IMR-90 (cell line): Measurements from ENCODE around the gene HRH2. TPM values are rescaled to one million over a fixed set of nuclear protein-coding genes. Genes with fewer than 3 reads are reported as not detected.

Experiments
- ATAC-seq: fragments of 200-7000 bp; cut with Tn5 transposase; 2 replicates; pipeline ENCODE4 v1.9.1; 2020; ENCODE audit warnings: low read depth, mild to moderate bottlenecking, moderate library complexity
- BruUV-seq: library from RNA; stranded (reverse); fragments of 400-500 nt; replicated peaks from 2 replicates; lab custom pipeline; 2021; lab: Mats Ljungman, UMichigan
- CTCF ChIA-PET: fragments of 300-600 bp; formaldehyde crosslinking; extraction: SDS; loops from one replicate; lab custom pipeline; 2021; ENCODE audit warnings: antibody characterized with exemption; lab: Yijun Ruan, JAX
- POLR2A ChIA-PET: fragments of 300-600 bp; sonication (Branson Sonifier 250); formaldehyde crosslinking; loops from one replicate; lab custom pipeline; 2022; ENCODE audit warnings: antibody characterized with exemption; ENCODE audit not compliant: unreplicated experiment; lab: Charles Lee
- DNase-seq: peaks from one replicate; pipeline ENCODE4 v3.0.0; 2013
- H2AFZ ChIP-seq: replicated peaks from 2 replicates; pipeline ENCODE3; 2013; ENCODE audit warnings: low read length, mild to moderate bottlenecking; ENCODE audit not compliant: poor library complexity
- H2AK5ac ChIP-seq: 2 replicates; pipeline ENCODE4 v1.6.1; 2013; ENCODE audit warnings: low read depth, low read length, inconsistent platforms
- H2AK9ac ChIP-seq: replicated peaks from 2 replicates; pipeline ENCODE3; 2013; ENCODE audit warnings: mild to moderate bottlenecking, low read depth, low read length, moderate library complexity; ENCODE audit not compliant: poor library complexity
- H2BK120ac ChIP-seq: 2 replicates; pipeline ENCODE4 v1.6.1; 2013; ENCODE audit warnings: low read depth, low read length, inconsistent platforms
- H2BK15ac ChIP-seq: 3 replicates; pipeline ENCODE4 v1.6.1; 2013; ENCODE audit warnings: low read depth, low read length, inconsistent platforms
- H2BK20ac ChIP-seq: 2 replicates; pipeline ENCODE4 v1.6.1; 2013; ENCODE audit warnings: low read depth, mild to moderate bottlenecking, inconsistent platforms, low read length, moderate library complexity
- H2BK5ac ChIP-seq: 2 replicates; pipeline ENCODE4 v1.6.1; 2013; ENCODE audit warnings: mild to moderate bottlenecking, low read depth, low read length, inconsistent platforms; ENCODE audit not compliant: poor library complexity, severe bottlenecking
- H3K14ac ChIP-seq: replicated peaks from 2 replicates; pipeline ENCODE4 v1.6.1; 2013; ENCODE audit warnings: low read depth, low read length, inconsistent platforms
- H3K18ac ChIP-seq: 2 replicates; pipeline ENCODE4 v1.6.1; 2013; ENCODE audit warnings: low read depth, low read length, control low read depth
- H3K23ac ChIP-seq: 2 replicates; pipeline ENCODE4 v1.6.1; 2013; ENCODE audit warnings: low read depth, low read length, inconsistent platforms
- H3K27ac ChIP-seq: 2 replicates; pipeline ENCODE4 v1.5.1; 2013; ENCODE audit warnings: mild to moderate bottlenecking, control low read depth, low read length; ENCODE audit not compliant: insufficient read depth
- H3K27me3 ChIP-seq: 2 replicates; pipeline ENCODE4 v1.6.1; 2013; ENCODE audit warnings: low read length; ENCODE audit not compliant: control insufficient read depth, insufficient read depth
- H3K36me3 ChIP-seq: 2 replicates; pipeline ENCODE4 v1.6.1; 2013; ENCODE audit warnings: low read length, mixed read lengths; ENCODE audit not compliant: control insufficient read depth, insufficient read depth
- H3K4ac ChIP-seq: 2 replicates; pipeline ENCODE4 v1.6.1; 2013; ENCODE audit warnings: low read depth, low read length, inconsistent platforms
- H3K4me1 ChIP-seq: 2 replicates; pipeline ENCODE4 v1.6.1; 2013; ENCODE audit warnings: low read length, mixed read lengths; ENCODE audit not compliant: control insufficient read depth, insufficient read depth
- H3K4me2 ChIP-seq: 2 replicates; pipeline ENCODE4 v1.6.1; 2013; ENCODE audit warnings: low read depth, mild to moderate bottlenecking, control low read depth, low read length, moderate library complexity
- H3K4me3 ChIP-seq: 2 replicates; pipeline ENCODE4 v1.5.1; 2013; ENCODE audit warnings: low read depth, mild to moderate bottlenecking, control low read depth, low read length, moderate library complexity; ENCODE audit not compliant: insufficient read depth
- H3K56ac ChIP-seq: 2 replicates; pipeline ENCODE4 v1.6.1; 2013; ENCODE audit warnings: low read length, inconsistent platforms; ENCODE audit not compliant: insufficient read depth; ENCODE audit errors: extremely low read depth
- H3K79me1 ChIP-seq, 2 experiments: 2 replicates each; pipeline ENCODE4 v1.6.1; 2013; ENCODE audit warnings: low read length in 2 of 2, inconsistent platforms in 1 of 2, low read depth in 1 of 2
- H3K9ac ChIP-seq: 2 replicates; pipeline ENCODE4 v1.6.1; 2013; ENCODE audit warnings: low read depth, low read length, control low read depth
- H3K9me1 ChIP-seq: 2 replicates; pipeline ENCODE4 v1.6.1; 2013; ENCODE audit warnings: low read length, inconsistent platforms; ENCODE audit not compliant: insufficient read depth
- H3K9me3 ChIP-seq: 2 replicates; pipeline ENCODE4 v1.6.1; 2013; ENCODE audit warnings: low read length; ENCODE audit not compliant: control insufficient read depth, insufficient read depth
- H4K20me1 ChIP-seq: 2 replicates; pipeline ENCODE4 v1.6.1; 2013; ENCODE audit warnings: low read length, inconsistent platforms; ENCODE audit not compliant: insufficient read depth
- H4K5ac ChIP-seq: 2 replicates; pipeline ENCODE4 v1.6.1; 2013; ENCODE audit warnings: mild to moderate bottlenecking, low read depth, low read length, control low read depth
- H4K8ac ChIP-seq, 2 experiments: 2 replicates each; pipeline ENCODE4 v1.6.1; 2013; ENCODE audit warnings: low read depth in 2 of 2, low read length in 2 of 2, control low read depth in 1 of 2, inconsistent platforms in 1 of 2
- H4K91ac ChIP-seq: 2 replicates; pipeline ENCODE4 v1.6.1; 2013; ENCODE audit warnings: low read depth, low read length, inconsistent platforms; ENCODE audit not compliant: insufficient read depth
- BHLHE40 ChIP-seq: fragments of 150-350 bp; IDR thresholded peaks from 2 replicates; pipeline ENCODE4 v1.6.1; 2016; ENCODE audit warnings: mild to moderate bottlenecking, low read depth, low read length
- CTCF ChIP-seq: conservative IDR thresholded peaks from 2 replicates; pipeline ENCODE4 v1.5.1; 2012; ENCODE audit warnings: mild to moderate bottlenecking, low read depth, low read length, improper control_type of control experiment
- ELK1 ChIP-seq: fragments of 150-350 bp; IDR thresholded peaks from 2 replicates; pipeline ENCODE4 v1.6.1; 2016; ENCODE audit warnings: low read depth, mild to moderate bottlenecking, low read length, moderate library complexity, borderline replicate concordance
- FOS ChIP-seq: fragments of 150-350 bp; IDR thresholded peaks from 2 replicates; pipeline ENCODE4 v1.6.1; 2016; ENCODE audit warnings: low read depth, low read length
- MAFK ChIP-seq: IDR thresholded peaks from 2 replicates; pipeline ENCODE4 v1.6.1; 2012; ENCODE audit warnings: low read depth, low read length, improper control_type of control experiment
- NFE2L2 ChIP-seq: fragments of 150-350 bp; IDR thresholded peaks from 2 replicates; pipeline ENCODE4 v1.6.1; 2016; ENCODE audit warnings: low read depth, mild to moderate bottlenecking, low read length
- RAD21 ChIP-seq: IDR thresholded peaks from 2 replicates; pipeline ENCODE4 v1.6.1; 2012; ENCODE audit warnings: low read length, improper control_type of control experiment
- RCOR1 ChIP-seq: IDR thresholded peaks from 2 replicates; pipeline ENCODE4 v1.6.1; 2012; ENCODE audit warnings: mild to moderate bottlenecking, low read length, improper control_type of control experiment; ENCODE audit not compliant: insufficient replicate concordance
- RFX5 ChIP-seq: IDR thresholded peaks from 2 replicates; pipeline ENCODE4 v1.8.0; 2012; ENCODE audit warnings: low read depth, mild to moderate bottlenecking, low read length, moderate library complexity
- WGBS, 2 experiments: methylation state at CpG; one replicate each; pipeline versions ENCODE4 v1.1.5 to v1.1.7; 2013; ENCODE audit warnings: missing lambda C conversion rate in 2 of 2; ENCODE audit not compliant: insufficient read length in 1 of 2; ENCODE audit errors: extremely low coverage in 2 of 2; 5-methylcytosine and 5-hydroxymethylcytosine counted together
- dilution Hi-C: fragments of 300-500 bp; cut with HindIII; formaldehyde crosslinking; loops from one replicate; pipeline ENCODE4 v1.14.3; 2018; ENCODE audit warnings: low sequenced_read_pairs; ENCODE audit not compliant: unreplicated experiment
- in situ Hi-C: fragments of 300-500 bp; cut with MboI; formaldehyde crosslinking; loops from 3 replicates; pipeline ENCODE4 v1.14.3; 2019; ENCODE audit warnings: low sequenced_read_pairs, inconsistent platforms, mixed read lengths
- intact Hi-C: fragments of 100-400 bp; cut with micrococcal nuclease; formaldehyde crosslinking; loops from 2 replicates; pipeline ENCODE4 v1.10.0; 2022
- polyA plus RNA-seq, 3 experiments: library from polyadenylated mRNA; depleted of rRNA; stranded (reverse); fragments of >200 nt; gene quantifications; 2 replicates each; pipeline ENCODE4 v1.2.3, GENCODE V29; 2012; ENCODE audit warnings: low replicate concordance in 1 of 3
- total RNA-seq: library from RNA; depleted of rRNA; stranded (reverse); fragments of >200 nt; gene quantifications from 2 replicates; pipeline ENCODE4 v1.2.3, GENCODE V29; 2012
- TF ChIP-seq, protein P1 (sequence below): fragments of 150-350 bp; IDR thresholded peaks from 2 replicates; pipeline ENCODE4 v1.6.1; 2017; ENCODE audit warnings: mild to moderate bottlenecking, antibody characterized with exemption, low read length, low read depth

HRH2 gene
- total and polyA plus RNA-seq, 2 of the 4 experiments (the other 2 are of a cell fraction), result not detected

GRCh38 chr5:175709276-175709781 lies 51.5 kb downstream of the HRH2 start:
- intact Hi-C loops (no loop called here), in situ Hi-C loops (no loop called here), dilution Hi-C loops (no loop called here)
- Histone ChIP-seq H3K4me3 (no peak overlapping the region), H3K18ac (no peak overlapping the region), H2BK20ac (no peak overlapping the region), H4K20me1 (no peaks in the 10 kb centered on the region), H3K9me3 (peaks cover 15% of the 10 kb centered on the region), H2AK9ac (no peak overlapping the region), H3K9me1 (no peaks in the 10 kb centered on the region), H3K4me2 (no peak overlapping the region), H2AK5ac (no peak overlapping the region), H2AFZ (no peak overlapping the region), H3K56ac (no peak overlapping the region), H3K4me1 (no peaks in the 10 kb centered on the region), H3K9ac (no peak overlapping the region), H2BK15ac (no peak overlapping the region), H3K27ac (no peak overlapping the region), H3K14ac (no peak overlapping the region), H2BK120ac (no peak overlapping the region), H3K79me1 (no peaks in the 10 kb centered on the region), H3K36me3 (no peaks in the 10 kb centered on the region), H4K5ac (no peak overlapping the region), H3K27me3 (no peaks in the 10 kb centered on the region), H4K91ac (no peak overlapping the region), H4K8ac (no peak overlapping the region), H3K23ac (no peak overlapping the region), H3K4ac (no peak overlapping the region), H2BK5ac (no peak overlapping the region)
- ATAC-seq (no peak), DNase-seq (no peak)
- WGBS, 2 experiments, result 62% methylated on average over 10 of the region's 13 CpGs; no CpG with 5 or more reads in 1 of the 2 experiments
- no TSS peak for BruUV-seq
- CTCF ChIA-PET, result no interaction called here
- TF ChIP-seq BHLHE40 (no peak), MAFK (no peak), ELK1 (no peak), RAD21 (no peak), NFE2L2 (no peak), CTCF (no peak), FOS (no peak), RCOR1 (no peak), RFX5 (no peak)
- TF ChIP-seq, protein P1, sequence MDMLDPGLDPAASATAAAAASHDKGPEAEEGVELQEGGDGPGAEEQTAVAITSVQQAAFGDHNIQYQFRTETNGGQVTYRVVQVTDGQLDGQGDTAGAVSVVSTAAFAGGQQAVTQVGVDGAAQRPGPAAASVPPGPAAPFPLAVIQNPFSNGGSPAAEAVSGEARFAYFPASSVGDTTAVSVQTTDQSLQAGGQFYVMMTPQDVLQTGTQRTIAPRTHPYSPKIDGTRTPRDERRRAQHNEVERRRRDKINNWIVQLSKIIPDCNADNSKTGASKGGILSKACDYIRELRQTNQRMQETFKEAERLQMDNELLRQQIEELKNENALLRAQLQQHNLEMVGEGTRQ, result no peak
- POLR2A ChIA-PET, result no interaction called here
